SK-N-SH treated with all-trans-retinoic acid at 6 μM for 48 hours (cell line): Measurements from ENCODE around the gene MGMT.

Experiments used
- ATAC-seq: fragments of 200-7000 bp; cut with Tn5 transposase; 3 replicates; pipeline ENCODE4 v1.9.1; 2020; ENCODE audit warnings: mild to moderate bottlenecking, moderate library complexity
- ARNTL ChIP-seq: fragments of 450-650 bp; formaldehyde crosslinking; IDR thresholded peaks from 2 replicates; pipeline ENCODE4 v1.5.0; 2020; ENCODE audit warnings: low read depth, mild to moderate bottlenecking, moderate library complexity, borderline replicate concordance
- CREB5 ChIP-seq: fragments of 250-450 bp; sonication (Bioruptor Pico); IDR thresholded peaks from 2 replicates; pipeline ENCODE4 v1.5.1; 2020; ENCODE audit warnings: low read depth, mild to moderate bottlenecking, moderate library complexity
- CSRNP3 ChIP-seq: fragments of 250-450 bp; sonication (Bioruptor Pico); IDR thresholded peaks from 2 replicates; pipeline ENCODE4 v1.5.1; 2021; ENCODE audit warnings: mild to moderate bottlenecking, moderate library complexity
- ESRRG ChIP-seq: fragments of 250-450 bp; sonication (Bioruptor Pico); IDR thresholded peaks from 2 replicates; pipeline ENCODE4 v1.6.1; 2021; ENCODE audit warnings: mild to moderate bottlenecking
- GLIS3 ChIP-seq: fragments of 250-450 bp; sonication (Bioruptor Pico); IDR thresholded peaks from 2 replicates; pipeline ENCODE4 v1.5.0; 2020; ENCODE audit warnings: mild to moderate bottlenecking, moderate library complexity
- ISL1 ChIP-seq: fragments of 250-450 bp; sonication (Bioruptor Pico); IDR thresholded peaks from 2 replicates; pipeline ENCODE4 v2.1.2; 2022; ENCODE audit warnings: mild to moderate bottlenecking, moderate library complexity
- OSR1 ChIP-seq: fragments of 250-450 bp; sonication (Bioruptor Pico); IDR thresholded peaks from 2 replicates; pipeline ENCODE4 v1.8.0; 2022; ENCODE audit warnings: moderate library complexity, mild to moderate bottlenecking, inconsistent platforms
- PATZ1 ChIP-seq: fragments of 250-450 bp; sonication (Bioruptor Pico); IDR thresholded peaks from 2 replicates; pipeline ENCODE4 v1.8.0; 2020; ENCODE audit warnings: mild to moderate bottlenecking, moderate library complexity, borderline replicate concordance
- POU6F1 ChIP-seq: fragments of 250-450 bp; sonication (Bioruptor Pico); IDR thresholded peaks from 2 replicates; pipeline ENCODE4 v1.8.0; 2021; ENCODE audit warnings: low read depth, mild to moderate bottlenecking, moderate library complexity, borderline replicate concordance
- PPARA ChIP-seq: fragments of 250-450 bp; sonication (Bioruptor Pico); IDR thresholded peaks from 2 replicates; pipeline ENCODE4 v1.5.0; 2020; ENCODE audit warnings: mild to moderate bottlenecking, borderline replicate concordance
- SNAI2 ChIP-seq: fragments of 250-450 bp; sonication (Bioruptor Pico); IDR thresholded peaks from 2 replicates; pipeline ENCODE4 v1.5.0; 2020; ENCODE audit warnings: mild to moderate bottlenecking, moderate library complexity
- TCF4 ChIP-seq: fragments of 250-450 bp; sonication (Bioruptor Pico); IDR thresholded peaks from 2 replicates; pipeline ENCODE4 v1.8.0; 2021; ENCODE audit warnings: mild to moderate bottlenecking, moderate library complexity, borderline replicate concordance
- TOX ChIP-seq: fragments of 250-450 bp; sonication (Bioruptor Pico); IDR thresholded peaks from 2 replicates; pipeline ENCODE4 v1.8.0; 2021; ENCODE audit warnings: mild to moderate bottlenecking, moderate library complexity, borderline replicate concordance
- TSHZ2 ChIP-seq: fragments of 250-450 bp; sonication (Bioruptor Pico); IDR thresholded peaks from 2 replicates; pipeline ENCODE4 v1.5.0; 2020; ENCODE audit warnings: mild to moderate bottlenecking, moderate library complexity
- ZC3H10 ChIP-seq: fragments of 250-450 bp; sonication (Bioruptor Pico); IDR thresholded peaks from 2 replicates; pipeline ENCODE4 v1.5.1; 2021; ENCODE audit warnings: mild to moderate bottlenecking, moderate library complexity
- ZFP3 ChIP-seq: fragments of 250-450 bp; sonication (Bioruptor Pico); IDR thresholded peaks from 2 replicates; pipeline ENCODE4 v1.5.0; 2020; ENCODE audit warnings: mild to moderate bottlenecking, moderate library complexity
- ZFP30 ChIP-seq: fragments of 450-650 bp; formaldehyde crosslinking; IDR thresholded peaks from 2 replicates; pipeline ENCODE4 v1.5.0; 2022; ENCODE audit warnings: mild to moderate bottlenecking, moderate library complexity
- ZNF565 ChIP-seq: fragments of 450-650 bp; formaldehyde crosslinking; conservative IDR thresholded peaks from 2 replicates; pipeline ENCODE4 v1.5.0; 2020; ENCODE audit warnings: low read depth, mild to moderate bottlenecking, moderate library complexity
- ZNF70 ChIP-seq: fragments of 450-650 bp; formaldehyde crosslinking; IDR thresholded peaks from 2 replicates; pipeline ENCODE4 v1.5.0; 2020; ENCODE audit warnings: mild to moderate bottlenecking, moderate library complexity
- ZNF8 ChIP-seq: fragments of 450-650 bp; formaldehyde crosslinking; IDR thresholded peaks from 2 replicates; pipeline ENCODE4 v1.5.0; 2020; ENCODE audit warnings: mild to moderate bottlenecking, moderate library complexity

The MGMT gene

GRCh38 chr10:129719889-129720590 lies 253.0 kb downstream of the MGMT start (continued):
- TF ChIP-seq PATZ1 (CRISPR knock-in tag) (no peak), ZNF70 (no peak), GLIS3 (CRISPR knock-in tag) (no peak)

- TF ChIP-seq CREB5 (CRISPR knock-in tag): no peak
- no peak for TF ChIP-seq TSHZ2
- no peak for TF ChIP-seq ZNF70
- TF ChIP-seq ISL1 (CRISPR knock-in tag): no peak
- no peak for TF ChIP-seq ZFP30 (CRISPR knock-in tag)
- TF ChIP-seq ZC3H10: no peak
- TF ChIP-seq ARNTL: no peak
- no peak for TF ChIP-seq CSRNP3 (CRISPR knock-in tag)
- TF ChIP-seq ZNF8: no peak
- no peak for TF ChIP-seq POU6F1 (CRISPR knock-in tag)
- TF ChIP-seq ESRRG (CRISPR knock-in tag): no peak
- no peak for TF ChIP-seq GLIS3 (CRISPR knock-in tag)
- TF ChIP-seq ZNF565 (CRISPR knock-in tag): no peak
- ATAC-seq: no peak
Measured at GRCh38 chr10:129725011-129725410, 258.0 kb downstream of the MGMT start.

- no peak for ATAC-seq
- TF ChIP-seq TSHZ2 (no peak), CREB5 (CRISPR knock-in tag) (no peak), CSRNP3 (CRISPR knock-in tag) (no peak), GLIS3 (CRISPR knock-in tag) (no peak), ISL1 (CRISPR knock-in tag) (no peak), ZFP3 (no peak), PPARA (CRISPR knock-in tag) (no peak), ARNTL (no peak), ZNF8 (no peak), SNAI2 (CRISPR knock-in tag) (no peak), TCF4 (CRISPR knock-in tag) (no peak), TOX (CRISPR knock-in tag) (no peak), POU6F1 (CRISPR knock-in tag) (no peak), OSR1 (CRISPR knock-in tag) (no peak)
Measured at GRCh38 chr10:129725482-129725881, 258.4 kb downstream of the MGMT start.
